GM12878 (cell line): Measurements from ENCODE around the gene SNX17. TPM values are rescaled to one million over a fixed set of nuclear protein-coding genes. Genes with fewer than 3 reads are reported as not detected.

Source experiments
- BCL11A ChIP-seq: IDR thresholded peaks from 2 replicates; pipeline ENCODE4 v1.6.1; 2011; ENCODE audit warnings: low read depth, low read length
- BCL3 ChIP-seq: IDR thresholded peaks from 2 replicates; pipeline ENCODE4 v1.6.1; 2011; ENCODE audit warnings: borderline replicate concordance, low read depth, mild to moderate bottlenecking, moderate library complexity, low read length; ENCODE audit not compliant: insufficient read depth, poor library complexity, severe bottlenecking
- CBFB ChIP-seq: IDR thresholded peaks from 2 replicates; pipeline ENCODE4 v1.6.1; 2016; ENCODE audit warnings: antibody characterized with exemption, low read depth
- CHD2 ChIP-seq: IDR thresholded peaks from 2 replicates; pipeline ENCODE4 v1.6.1; 2011; ENCODE audit warnings: low read depth, low read length, improper control_type of control experiment, borderline replicate concordance
- CUX1 ChIP-seq: IDR thresholded peaks from 2 replicates; pipeline ENCODE4 v1.6.1; 2012; ENCODE audit warnings: improper control_type of control experiment, low read depth, low read length; ENCODE audit not compliant: insufficient replicate concordance
- EED ChIP-seq: sonication (generic); IDR thresholded peaks from 2 replicates; pipeline ENCODE4 v1.6.1; 2016; ENCODE audit warnings: antibody characterized with exemption, low read depth
- GABPA ChIP-seq: IDR thresholded peaks from 2 replicates; pipeline ENCODE4 v1.6.1; 2014; ENCODE audit warnings: antibody characterized with exemption, low read depth, mild to moderate bottlenecking, inconsistent platforms
- NFXL1 ChIP-seq: fragments of 450-650 bp; IDR thresholded peaks from 2 replicates; pipeline ENCODE4 v1.6.1; 2017; ENCODE audit warnings: antibody characterized with exemption, mild to moderate bottlenecking, borderline replicate concordance
- NR2C2 ChIP-seq: IDR thresholded peaks from 2 replicates; pipeline ENCODE4 v1.6.1; 2011; ENCODE audit warnings: borderline replicate concordance, low read depth; ENCODE audit not compliant: control insufficient read depth, insufficient read length
- POLR2AphosphoS2 ChIP-seq: IDR thresholded peaks from 2 replicates; pipeline ENCODE4 v1.6.1; 2011; ENCODE audit warnings: low read depth, mild to moderate bottlenecking, low read length, improper control_type of control experiment, moderate library complexity
- RAD51 ChIP-seq: fragments of 450-650 bp; IDR thresholded peaks from 2 replicates; pipeline ENCODE4 v1.6.1; 2016; ENCODE audit warnings: moderate library complexity, mild to moderate bottlenecking, inconsistent platforms
- RB1 ChIP-seq: fragments of 450-650 bp; formaldehyde crosslinking; IDR thresholded peaks from 2 replicates; pipeline ENCODE4 v1.6.1; 2017; ENCODE audit warnings: mild to moderate bottlenecking, borderline replicate concordance
- STAT3 ChIP-seq: IDR thresholded peaks from 2 replicates; pipeline ENCODE4 v1.6.1; 2011; ENCODE audit warnings: low read depth, low read length, improper control_type of control experiment
- TAF1 ChIP-seq: IDR thresholded peaks from 2 replicates; pipeline ENCODE4 v1.6.1; 2011; ENCODE audit warnings: mild to moderate bottlenecking, low read depth, low read length, borderline replicate concordance
- WRNIP1 ChIP-seq: IDR thresholded peaks from 2 replicates; pipeline ENCODE4 v1.6.1; 2011; ENCODE audit warnings: low read depth, low read length, improper control_type of control experiment, borderline replicate concordance
- YY1 ChIP-seq: IDR thresholded peaks from 2 replicates; pipeline ENCODE4 v1.6.1; 2011; ENCODE audit warnings: low read depth, mild to moderate bottlenecking, low read length
- ZNF687 ChIP-seq: fragments of 450-650 bp; IDR thresholded peaks from 2 replicates; pipeline ENCODE4 v1.6.1; 2017; ENCODE audit warnings: mild to moderate bottlenecking, moderate library complexity
- polyA plus RNA-seq, 11 experiments: library from polyadenylated mRNA; depleted of rRNA in 4 of 11; unstranded in 6 of 11; stranded (reverse) in 5 of 11; fragments of >200 nt; fragmentation: Nextera tagmentation in 4 of 11; fragmentation: Illumina TruSeq in 1 of 11; extraction: Ambion mirVana in 4 of 11; extraction: Trizol in 1 of 11; gene quantifications; 1 replicate in 1 of 11; 2 replicates in 10 of 11; pipeline versions ENCODE4 v1.2.1 to v1.2.3, GENCODE V29; 2011 to 2016; ENCODE audit warnings: inconsistent platforms in 2 of 11, missing spikeins in 2 of 11, low read depth in 1 of 11
- total RNA-seq, 4 experiments: library from RNA; depleted of rRNA in 3 of 4; stranded (reverse); fragments of >200 nt in 3 of 4; fragmentation: Illumina TruSeq in 1 of 4; extraction: Trizol in 1 of 4; gene quantifications; 2 replicates each; pipeline versions ENCODE4 v1.2.1 to v1.2.3, GENCODE V29; 2013 to 2021
- TF ChIP-seq, protein P1 (sequence below): IDR thresholded peaks from 2 replicates; pipeline ENCODE4 v1.6.1; 2011; ENCODE audit warnings: borderline replicate concordance, low read depth, mild to moderate bottlenecking, moderate library complexity, mixed read lengths, low read length; ENCODE audit not compliant: insufficient read depth; ENCODE audit errors: extremely low read length

Gene SNX17
- total and polyA plus RNA-seq, 10 of the 15 experiments (the other 5 are each of a cell fraction or from before 2014, with no cell fraction given): 6.5 to 116 (median 84.4) TPM

DNA sequence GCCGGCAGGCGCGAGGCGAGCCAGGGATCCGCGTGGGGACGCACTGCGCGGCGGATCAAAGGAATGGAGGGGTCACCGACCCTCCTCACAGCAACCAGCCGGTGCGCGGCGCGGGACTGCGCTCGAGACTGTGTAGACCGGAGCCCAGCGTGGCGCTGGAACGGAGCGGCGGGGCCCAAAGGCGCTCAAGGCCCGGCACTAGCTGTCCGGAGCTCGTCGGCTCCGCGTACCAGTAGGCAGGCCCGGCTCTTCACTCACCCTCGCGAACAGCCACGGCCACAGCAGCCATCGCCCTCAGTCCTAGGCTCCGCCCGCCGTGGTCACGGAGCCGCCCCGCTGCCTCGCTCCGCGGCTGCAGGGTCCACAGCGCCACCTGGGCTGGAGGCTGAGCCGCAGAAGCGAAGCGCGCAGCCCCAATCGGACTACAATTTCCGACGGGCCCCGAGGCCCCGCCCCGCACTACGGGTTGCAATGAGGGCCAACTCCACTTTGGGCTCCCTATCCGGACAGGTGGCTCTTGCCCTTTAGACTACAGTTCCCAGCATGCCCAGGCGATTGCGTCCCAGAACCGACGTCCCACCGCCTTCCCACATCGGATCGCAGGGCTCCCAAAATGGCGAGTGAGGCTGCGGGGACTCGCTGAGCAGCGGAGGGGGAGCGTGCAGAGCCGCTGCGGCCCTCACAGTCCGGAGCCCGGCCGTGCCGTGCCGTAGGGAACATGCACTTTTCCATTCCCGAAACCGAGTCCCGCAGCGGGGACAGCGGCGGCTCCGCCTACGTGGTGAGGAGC, at the start of gene SNX17, which contains the start of gene EIF2B4 (continued):
- TF ChIP-seq CUX1 (no peak), RB1 (no peak; the same call in 1 of the 2 replicates), RAD51 (no peak), TAF1 (peak; percentile 94), NR2C2 (no peak), BCL11A (no peak), YY1 (peak; percentile 95), WRNIP1 (no peak), NFXL1 (no peak), ZNF687 (no peak), EED (peak; percentile 59), POLR2AphosphoS2 (peak; percentile 76; the same call in 1 of the 2 replicates), CHD2 (peak; percentile 84), CBFB (no peak; the same call in 1 of the 2 replicates), BCL3 (peak; percentile 23), GABPA (peak; percentile 56; the same call in 1 of the 2 replicates), STAT3 (no peak)
- TF ChIP-seq, protein P1, sequence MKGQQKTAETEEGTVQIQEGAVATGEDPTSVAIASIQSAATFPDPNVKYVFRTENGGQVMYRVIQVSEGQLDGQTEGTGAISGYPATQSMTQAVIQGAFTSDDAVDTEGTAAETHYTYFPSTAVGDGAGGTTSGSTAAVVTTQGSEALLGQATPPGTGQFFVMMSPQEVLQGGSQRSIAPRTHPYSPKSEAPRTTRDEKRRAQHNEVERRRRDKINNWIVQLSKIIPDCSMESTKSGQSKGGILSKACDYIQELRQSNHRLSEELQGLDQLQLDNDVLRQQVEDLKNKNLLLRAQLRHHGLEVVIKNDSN: peak; percentile 50
